Caco-2 (cell line): ENCODE measurements around the gene KRTAP29-1. TPM values are rescaled to one million over a fixed set of nuclear protein-coding genes. Genes with fewer than 3 reads are reported as not detected.

Experiments
- BruUV-seq: library from RNA; stranded (reverse); fragments of 400-500 nt; replicated peaks from 2 replicates; lab custom pipeline; 2021; lab: Mats Ljungman, UMichigan
- CTCF ChIA-PET: fragments of 300-600 bp; sonication (Branson Sonifier 250); formaldehyde crosslinking; loops from one replicate; lab custom pipeline; 2022; ENCODE audit warnings: antibody characterized with exemption; lab: Charles Lee
- POLR2A ChIA-PET: fragments of 300-600 bp; sonication (Branson Sonifier 250); formaldehyde crosslinking; loops from one replicate; lab custom pipeline; 2022; ENCODE audit warnings: antibody characterized with exemption; lab: Charles Lee
- DNase-seq, 2 experiments: peaks; one replicate each; pipeline versions ENCODE4 v3.0.0 to v3.0.0-alpha.2; 2020 to 2022
- H3K27me3 ChIP-seq: replicated peaks from 2 replicates; pipeline ENCODE4 v1.6.0; 2011; ENCODE audit warnings: low read length; ENCODE audit not compliant: control insufficient read depth, insufficient read depth
- H3K36me3 ChIP-seq: 2 replicates; pipeline ENCODE4 v1.5.1; 2011; ENCODE audit warnings: low read length; ENCODE audit not compliant: control insufficient read depth, insufficient read depth
- H3K4me1 ChIP-seq: fragments of 250-450 bp; sonication (Bioruptor Pico); 2 replicates; pipeline ENCODE4 v1.5.1; 2020; ENCODE audit warnings: mild to moderate bottlenecking
- H3K4me3 ChIP-seq: 2 replicates; pipeline ENCODE4 v1.5.1; 2011; ENCODE audit warnings: low read depth, mild to moderate bottlenecking, control low read depth, low read length
- H3K9me3 ChIP-seq: fragments of 250-450 bp; sonication (Bioruptor Pico); 2 replicates; pipeline ENCODE4 v1.5.1; 2020; ENCODE audit warnings: mild to moderate bottlenecking, moderate library complexity
- H3K27ac Mint-ChIP-seq: one replicate; pipeline ENCODE4 v1.8.0; 2022; ENCODE audit warnings: mixed read lengths; ENCODE audit not compliant: unreplicated experiment
- H3K27me3 Mint-ChIP-seq: one replicate; pipeline ENCODE4 v1.8.0; 2022; ENCODE audit warnings: mixed read lengths; ENCODE audit not compliant: insufficient read depth, unreplicated experiment
- H3K36me3 Mint-ChIP-seq: one replicate; pipeline ENCODE4 v1.8.0; 2022; ENCODE audit warnings: mild to moderate bottlenecking, mixed read lengths; ENCODE audit not compliant: insufficient read depth, unreplicated experiment
- H3K4me1 Mint-ChIP-seq: one replicate; pipeline ENCODE4 v1.8.0; 2022; ENCODE audit warnings: low read depth, mixed read lengths; ENCODE audit not compliant: unreplicated experiment
- H3K4me3 Mint-ChIP-seq: one replicate; pipeline ENCODE4 v1.8.0; 2022; ENCODE audit warnings: mild to moderate bottlenecking, moderate library complexity, mixed read lengths; ENCODE audit not compliant: unreplicated experiment
- H3K9me3 Mint-ChIP-seq: one replicate; pipeline ENCODE4 v1.8.0; 2022; ENCODE audit warnings: mixed read lengths; ENCODE audit not compliant: unreplicated experiment
- intact Hi-C: fragments of 100-400 bp; cut with micrococcal nuclease; formaldehyde crosslinking; loops from one replicate; pipeline ENCODE4 v1.10.0; 2022; ENCODE audit not compliant: unreplicated experiment
- total RNA-seq: library from RNA; stranded (reverse); gene quantifications from 2 replicates; pipeline ENCODE4 v1.2.3, GENCODE V29; 2022
- TF ChIP-seq, protein P1 (sequence below), 2 experiments: fragments of 200-600 bp in 1 of 2; IDR thresholded peaks; 1 replicate in 1 of 2; 2 replicates in 1 of 2; pipeline versions ENCODE4 v1.5.1 to v1.8.0; 2011 to 2022; ENCODE audit warnings: antibody characterized with exemption in 1 of 2, control low read depth in 1 of 2, inconsistent platforms in 1 of 2, low read depth in 1 of 2, low read length in 1 of 2, mild to moderate bottlenecking in 1 of 2, moderate library complexity in 1 of 2; ENCODE audit not compliant: insufficient read depth in 1 of 2, severe bottlenecking in 1 of 2, unreplicated experiment in 1 of 2

Gene KRTAP29-1
- total RNA-seq, 1 experiment from 2014 or later: not detected

DNA sequence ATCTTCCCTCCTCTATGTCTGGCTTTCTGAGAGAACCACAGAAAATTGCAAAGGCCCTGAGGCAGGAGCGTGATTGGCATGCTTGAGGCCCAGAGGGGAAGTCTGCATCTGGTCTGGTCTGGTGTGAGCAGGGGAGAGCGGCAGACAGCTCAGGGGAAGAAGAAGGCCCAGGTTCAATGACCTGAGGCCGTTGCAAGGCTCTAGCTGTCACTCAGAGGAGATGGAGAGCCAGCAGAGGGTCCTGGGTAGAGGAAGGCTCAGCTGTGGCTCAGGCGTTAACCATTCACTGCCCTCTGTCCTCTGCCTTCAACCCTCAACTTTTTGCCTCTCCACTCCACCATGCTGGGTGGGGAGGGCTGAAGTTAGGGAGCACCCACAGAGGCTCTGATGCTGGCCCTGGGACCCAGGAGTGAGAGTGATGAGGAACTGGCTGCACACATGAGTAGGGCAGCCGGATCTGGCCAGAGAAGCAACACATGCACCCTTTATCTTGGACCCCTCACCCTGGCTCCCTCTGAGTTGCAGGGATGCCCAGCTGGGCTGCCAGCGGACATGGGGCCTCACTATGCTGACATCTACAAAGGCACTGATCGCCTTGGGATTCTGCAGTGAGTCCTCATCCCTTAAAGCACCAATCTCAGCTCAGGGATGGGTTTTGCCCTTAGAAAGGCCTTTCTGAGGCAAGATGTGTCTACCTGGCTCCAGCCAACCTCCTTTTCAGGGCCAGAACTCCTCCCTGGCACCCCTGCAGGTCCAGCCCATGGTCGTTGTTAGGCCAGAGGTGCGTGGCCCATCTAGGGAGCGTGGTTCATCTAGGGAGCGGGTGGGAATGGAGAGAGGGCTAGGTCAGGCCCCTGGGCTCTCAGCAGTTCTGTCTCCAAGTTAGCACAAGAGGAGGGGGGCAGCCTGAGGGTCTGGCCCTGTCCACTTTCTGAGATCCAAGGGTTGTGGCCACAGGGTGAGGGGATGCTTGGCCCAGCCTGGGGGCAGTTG is 20.5 kb upstream of the KRTAP29-1 start:
- intact Hi-C loops: loop anchor here (1.0 to 10.0 kb wide), 6 partner anchors 172 to 521 kb away; partner anchors contain the start of genes KRTAP2-3 and KRTAP2-4
- H3K36me3 Mint-ChIP-seq: no peaks in the 10 kb centered on the region

DNA sequence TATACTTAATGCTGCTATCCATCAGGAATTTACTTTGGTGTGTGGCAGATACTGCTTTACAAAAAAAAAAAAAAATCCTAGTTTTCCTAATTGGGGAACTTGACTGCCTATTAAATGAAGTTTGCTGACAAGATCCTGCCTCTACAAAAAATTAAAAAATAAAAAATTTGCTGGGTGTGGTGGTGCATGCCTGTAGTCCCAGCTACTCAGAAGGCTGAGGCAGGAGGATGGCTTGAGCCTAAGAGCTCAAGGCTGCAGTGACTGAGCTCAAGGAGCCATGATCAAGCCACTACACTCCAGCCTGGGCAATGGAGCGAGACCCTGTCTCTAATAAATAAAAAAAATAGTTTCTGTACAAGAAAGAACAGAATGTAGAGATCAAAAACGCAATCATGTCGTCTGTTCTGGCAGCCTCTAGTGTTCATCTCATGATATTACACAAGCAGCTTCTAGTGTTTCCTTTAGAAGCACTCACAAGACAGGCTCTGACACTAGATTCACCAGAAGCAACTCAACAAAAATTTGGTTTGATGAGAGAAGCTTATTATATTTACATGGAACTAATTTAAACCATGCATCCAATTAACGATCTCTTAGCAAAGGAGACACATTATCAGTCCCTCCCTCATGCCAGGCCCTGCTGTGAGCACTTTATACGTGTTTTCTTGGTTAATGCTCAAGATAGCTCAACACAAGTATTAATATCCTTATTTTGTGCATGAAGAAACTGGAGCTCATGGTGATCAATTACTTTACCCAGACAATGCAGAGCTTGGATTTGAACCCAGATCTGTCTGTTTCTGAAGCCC is 19.6 kb upstream of the KRTAP29-1 start:
- no peak overlapping the region for H3K4me3 Mint-ChIP-seq
- no TSS peak for BruUV-seq
- H3K27ac Mint-ChIP-seq: peak overlapping the region; percentile 76
- ChIA-PET POLR2A (interaction anchor here (0.6 to 1.0 kb wide), 2 partner anchors 206 to 366 kb away, joined by 3 read pairs; partner anchors contain the start of gene EIF1), CTCF (interaction anchor here (0.6 to 1.7 kb wide), 14 partner anchors 8 to 519 kb away, joined by 3 to 13 read pairs (median 4); no protein-coding TSS in a partner anchor)
- no peaks in the 10 kb centered on the region for H3K27me3 Mint-ChIP-seq
- H3K4me1 Mint-ChIP-seq: peaks cover 10% of the 10 kb centered on the region
- H3K9me3 Mint-ChIP-seq: peaks cover 22% of the 10 kb centered on the region
- Histone ChIP-seq H3K36me3 (no peaks in the 10 kb centered on the region), H3K4me3 (no peak overlapping the region), H3K27me3 (no peaks in the 10 kb centered on the region), H3K4me1 (peaks cover 4% of the 10 kb centered on the region; the same call in 1 of the 2 replicates), H3K9me3 (peaks cover 13% of the 10 kb centered on the region)
- TF ChIP-seq, protein P1, sequence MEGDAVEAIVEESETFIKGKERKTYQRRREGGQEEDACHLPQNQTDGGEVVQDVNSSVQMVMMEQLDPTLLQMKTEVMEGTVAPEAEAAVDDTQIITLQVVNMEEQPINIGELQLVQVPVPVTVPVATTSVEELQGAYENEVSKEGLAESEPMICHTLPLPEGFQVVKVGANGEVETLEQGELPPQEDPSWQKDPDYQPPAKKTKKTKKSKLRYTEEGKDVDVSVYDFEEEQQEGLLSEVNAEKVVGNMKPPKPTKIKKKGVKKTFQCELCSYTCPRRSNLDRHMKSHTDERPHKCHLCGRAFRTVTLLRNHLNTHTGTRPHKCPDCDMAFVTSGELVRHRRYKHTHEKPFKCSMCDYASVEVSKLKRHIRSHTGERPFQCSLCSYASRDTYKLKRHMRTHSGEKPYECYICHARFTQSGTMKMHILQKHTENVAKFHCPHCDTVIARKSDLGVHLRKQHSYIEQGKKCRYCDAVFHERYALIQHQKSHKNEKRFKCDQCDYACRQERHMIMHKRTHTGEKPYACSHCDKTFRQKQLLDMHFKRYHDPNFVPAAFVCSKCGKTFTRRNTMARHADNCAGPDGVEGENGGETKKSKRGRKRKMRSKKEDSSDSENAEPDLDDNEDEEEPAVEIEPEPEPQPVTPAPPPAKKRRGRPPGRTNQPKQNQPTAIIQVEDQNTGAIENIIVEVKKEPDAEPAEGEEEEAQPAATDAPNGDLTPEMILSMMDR (IDR thresholded peaks at IDR 0.05; ENCODE audit: insufficient read depth in 1 of 2, low read depth in 1 of 2, low read length in 1 of 2, severe bottlenecking in 1 of 2, unreplicated experiment in 1 of 2): peak; percentile 75 to 86
- peak in 1 of 2 experiments; percentile 35 for DNase-seq
- intact Hi-C loops: loop anchor here (1.0 to 10.0 kb wide), 6 partner anchors 173 to 520 kb away; partner anchors contain the start of genes KRTAP2-3 and KRTAP2-4
- H3K36me3 Mint-ChIP-seq: no peaks in the 10 kb centered on the region

More for the DNA sequence above, 20.5 kb upstream of the KRTAP29-1 start:
- no peak overlapping the region for H3K4me3 Mint-ChIP-seq
- H3K27ac Mint-ChIP-seq: peak overlapping the region; percentile 76
- H3K9me3 Mint-ChIP-seq: peaks cover 22% of the 10 kb centered on the region
- CTCF ChIA-PET: interaction anchor here (0.7 to 1.7 kb wide), 11 partner anchors 9 to 519 kb away, joined by 3 to 13 read pairs (median 4); no protein-coding TSS in a partner anchor
- Histone ChIP-seq H3K4me3 (no peak overlapping the region), H3K27me3 (no peaks in the 10 kb centered on the region), H3K4me1 (peaks cover 4% of the 10 kb centered on the region; the same call in 1 of the 2 replicates), H3K36me3 (no peaks in the 10 kb centered on the region), H3K9me3 (peaks cover 13% of the 10 kb centered on the region)
- BruUV-seq: no TSS peak
- DNase-seq: no peak
- TF ChIP-seq, protein P1 (IDR thresholded peaks at IDR 0.05; ENCODE audit: insufficient read depth in 1 of 2, low read depth in 1 of 2, low read length in 1 of 2, severe bottlenecking in 1 of 2, unreplicated experiment in 1 of 2): no peak
- POLR2A ChIA-PET: interaction anchor here (1.0 kb wide), 1 partner anchor 365 kb away, joined by 3 read pairs; the partner anchor contains the start of gene EIF1
- H3K27me3 Mint-ChIP-seq: no peaks in the 10 kb centered on the region
- H3K4me1 Mint-ChIP-seq: peaks cover 10% of the 10 kb centered on the region
